ENCODE results near the gene TSPAN32.

GRCh38 chr11:2321311-2321683 is 19.5 kb downstream of the TSPAN32 start:
- no peak for TF ChIP-seq POLR2AphosphoS5 (IDR thresholded peaks at IDR 0.05; ENCODE audit: low read depth, low read length)
- no peak for TF ChIP-seq CTCF (IDR thresholded peaks at IDR 0.05 in 2 of 3, conservative IDR thresholded peaks at IDR 0.05 in 1 of 3; ENCODE audit: borderline replicate concordance in 1 of 3, insufficient read depth in 1 of 3, low read depth in 2 of 3, low read length in 2 of 3)
- no peak for TF ChIP-seq REST (IDR thresholded peaks at IDR 0.05; ENCODE audit: low read depth)
- TF ChIP-seq EZH2 (IDR thresholded peaks at IDR 0.05): no peak
- TF ChIP-seq EZH2phosphoT487 (IDR thresholded peaks at IDR 0.05; ENCODE audit: borderline replicate concordance): no peak
- TF ChIP-seq POLR2A (IDR thresholded peaks at IDR 0.05; ENCODE audit: borderline replicate concordance, extremely low read depth, insufficient read depth, insufficient read length): no peak
- TF ChIP-seq SP1 (IDR thresholded peaks at IDR 0.05; ENCODE audit: low read depth): no peak
- no peak for TF ChIP-seq YY1 (IDR thresholded peaks at IDR 0.05; ENCODE audit: extremely low read depth, insufficient replicate concordance, low read depth, low read length)
- TF ChIP-seq JUND (IDR thresholded peaks at IDR 0.05): no peak
- TF ChIP-seq MAX (IDR thresholded peaks at IDR 0.05): no peak

All from HCT116 (cell line).